SU-DHL-6 (cell line): ENCODE measurements around the gene NRF1.

ENCODE experiments used
- EZH2phosphoT487 ChIP-seq: fragments of 200-600 bp; sonication (generic), shearing (Covaris generic); conservative IDR thresholded peaks from 2 replicates; pipeline ENCODE4 v1.6.1; 2018; ENCODE audit warnings: mild to moderate bottlenecking, antibody characterized with exemption, low read length, moderate library complexity, mixed read lengths
- TF ChIP-seq, protein P1 (sequence below): fragments of 200-600 bp; sonication (generic); IDR thresholded peaks from one replicate; pipeline ENCODE4 v1.5.1; 2017; ENCODE audit warnings: antibody characterized with exemption, mild to moderate bottlenecking, low read length, moderate library complexity; ENCODE audit not compliant: insufficient read depth, poor library complexity, severe bottlenecking

DNA sequence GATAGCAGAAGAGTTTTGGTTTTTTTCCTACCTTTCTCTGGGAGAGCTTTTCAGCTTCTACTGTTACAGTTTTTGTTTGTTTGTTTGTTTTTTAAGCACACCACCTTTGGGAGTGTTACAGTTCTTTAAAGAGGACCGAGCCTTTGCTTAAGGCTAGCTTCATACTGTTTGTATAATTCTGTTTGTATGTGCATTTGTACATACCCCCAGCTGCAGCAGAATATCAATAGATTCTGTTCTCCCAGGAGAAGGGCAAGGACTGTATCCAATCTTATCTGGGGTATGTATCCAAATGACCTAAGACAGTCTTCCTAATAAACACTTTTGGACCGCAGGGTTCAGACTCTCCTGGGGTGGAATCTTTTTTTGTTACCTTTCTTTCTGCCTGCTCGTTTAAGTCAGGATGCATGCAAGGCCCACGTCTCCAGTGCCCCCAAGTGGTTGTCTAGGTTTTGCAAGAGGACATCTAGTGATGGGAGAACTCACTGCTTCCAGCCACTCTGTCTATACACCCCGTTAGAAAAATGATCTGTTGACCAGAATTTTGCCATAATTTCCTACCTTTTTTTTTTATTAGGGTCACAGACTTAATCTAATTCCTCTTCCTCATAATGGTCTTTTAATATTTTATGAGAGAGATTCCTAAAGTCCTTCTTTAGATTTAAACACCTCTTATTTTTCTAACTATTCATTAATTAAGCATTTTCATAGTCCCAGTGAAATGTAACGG lies 23.9 kb downstream of the NRF1 start:
- TF ChIP-seq, protein P1, sequence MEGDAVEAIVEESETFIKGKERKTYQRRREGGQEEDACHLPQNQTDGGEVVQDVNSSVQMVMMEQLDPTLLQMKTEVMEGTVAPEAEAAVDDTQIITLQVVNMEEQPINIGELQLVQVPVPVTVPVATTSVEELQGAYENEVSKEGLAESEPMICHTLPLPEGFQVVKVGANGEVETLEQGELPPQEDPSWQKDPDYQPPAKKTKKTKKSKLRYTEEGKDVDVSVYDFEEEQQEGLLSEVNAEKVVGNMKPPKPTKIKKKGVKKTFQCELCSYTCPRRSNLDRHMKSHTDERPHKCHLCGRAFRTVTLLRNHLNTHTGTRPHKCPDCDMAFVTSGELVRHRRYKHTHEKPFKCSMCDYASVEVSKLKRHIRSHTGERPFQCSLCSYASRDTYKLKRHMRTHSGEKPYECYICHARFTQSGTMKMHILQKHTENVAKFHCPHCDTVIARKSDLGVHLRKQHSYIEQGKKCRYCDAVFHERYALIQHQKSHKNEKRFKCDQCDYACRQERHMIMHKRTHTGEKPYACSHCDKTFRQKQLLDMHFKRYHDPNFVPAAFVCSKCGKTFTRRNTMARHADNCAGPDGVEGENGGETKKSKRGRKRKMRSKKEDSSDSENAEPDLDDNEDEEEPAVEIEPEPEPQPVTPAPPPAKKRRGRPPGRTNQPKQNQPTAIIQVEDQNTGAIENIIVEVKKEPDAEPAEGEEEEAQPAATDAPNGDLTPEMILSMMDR = peak; percentile 25
- no peak for TF ChIP-seq EZH2phosphoT487
